ENCODE results near the gene GSTO2. TPM values are rescaled to one million over a fixed set of nuclear protein-coding genes. Genes with fewer than 3 reads are reported as not detected.
A peak's percentile ranks its signal among the peaks of the same experiment; 100 is the strongest.

Gene GSTO2
- total and polyA plus RNA-seq, 12 donors = 0.25 to 1.6 (median 0.94) TPM

DNA sequence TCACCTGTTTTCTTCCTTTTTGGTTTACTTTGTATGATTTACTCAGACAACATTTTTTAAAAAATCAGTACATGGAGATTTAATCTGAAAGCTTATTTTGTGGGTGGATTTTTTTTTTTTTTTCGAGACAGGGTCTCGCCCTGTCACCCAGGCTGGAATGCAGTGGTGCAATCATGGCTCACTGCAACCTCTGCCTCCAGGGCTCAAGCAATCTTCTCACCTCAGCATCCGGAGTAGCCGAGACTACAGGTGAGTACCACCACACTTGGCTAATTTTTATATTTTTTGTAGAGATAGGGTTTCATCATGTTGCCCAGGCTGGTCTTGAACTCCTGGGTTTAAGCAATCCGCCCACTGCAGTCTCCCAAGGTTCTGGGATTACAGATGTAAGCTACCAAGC is 11.7 kb upstream of the GSTO2 start:
- DNase-seq (no peak), ATAC-seq (no peak)
- H3K27me3 ChIP-seq = no peaks in the 10 kb centered on the region
- H3K9me3 ChIP-seq = no peaks in the 10 kb centered on the region
- TF ChIP-seq, protein P1, sequence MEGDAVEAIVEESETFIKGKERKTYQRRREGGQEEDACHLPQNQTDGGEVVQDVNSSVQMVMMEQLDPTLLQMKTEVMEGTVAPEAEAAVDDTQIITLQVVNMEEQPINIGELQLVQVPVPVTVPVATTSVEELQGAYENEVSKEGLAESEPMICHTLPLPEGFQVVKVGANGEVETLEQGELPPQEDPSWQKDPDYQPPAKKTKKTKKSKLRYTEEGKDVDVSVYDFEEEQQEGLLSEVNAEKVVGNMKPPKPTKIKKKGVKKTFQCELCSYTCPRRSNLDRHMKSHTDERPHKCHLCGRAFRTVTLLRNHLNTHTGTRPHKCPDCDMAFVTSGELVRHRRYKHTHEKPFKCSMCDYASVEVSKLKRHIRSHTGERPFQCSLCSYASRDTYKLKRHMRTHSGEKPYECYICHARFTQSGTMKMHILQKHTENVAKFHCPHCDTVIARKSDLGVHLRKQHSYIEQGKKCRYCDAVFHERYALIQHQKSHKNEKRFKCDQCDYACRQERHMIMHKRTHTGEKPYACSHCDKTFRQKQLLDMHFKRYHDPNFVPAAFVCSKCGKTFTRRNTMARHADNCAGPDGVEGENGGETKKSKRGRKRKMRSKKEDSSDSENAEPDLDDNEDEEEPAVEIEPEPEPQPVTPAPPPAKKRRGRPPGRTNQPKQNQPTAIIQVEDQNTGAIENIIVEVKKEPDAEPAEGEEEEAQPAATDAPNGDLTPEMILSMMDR (IDR thresholded peaks at IDR 0.05) = no peak
- intact Hi-C loops (cut with DNase I) = loop anchor here in 2 of 10 donors (10.0 kb wide), 1 partner anchor 132 kb away; the partner anchor contains the start of gene SFR1 (in 2 of the 2)
- peaks cover 0 to 60% (median 33%) of the 10 kb centered on the region in 9 donors for H3K36me3 ChIP-seq
- H3K27ac ChIP-seq = peak overlapping the region in 5 of 10 donors; percentile 2 to 100 (median 99)
- H3K4me1 ChIP-seq = peaks cover 8 to 77% (median 61%) of the 10 kb centered on the region in 9 donors
- peak overlapping the region in 1 of 10 donors; percentile 97 for H3K4me3 ChIP-seq
- 95% methylated on average over 5 of the region's 5 CpGs for WGBS, 2 donors

DNA sequence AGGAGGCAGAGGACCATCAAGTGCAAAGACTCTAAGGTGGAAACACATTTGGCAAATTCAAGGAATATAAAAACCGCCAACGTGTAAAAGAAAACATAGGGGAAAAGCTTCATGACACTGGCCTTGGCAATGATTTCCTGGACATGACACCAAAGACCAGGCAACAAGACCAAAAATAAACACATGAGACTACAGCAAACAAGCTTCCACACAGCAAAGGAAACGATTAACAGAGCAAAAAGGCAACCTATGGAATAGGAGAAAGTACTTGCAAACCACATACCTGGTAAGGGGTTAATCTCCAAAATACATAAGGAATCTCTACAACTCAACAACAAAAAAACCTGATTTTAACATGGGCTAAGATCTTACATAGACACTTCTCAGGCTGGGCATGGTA is 10.8 kb upstream of the GSTO2 start:
- no peak for ATAC-seq
- Histone ChIP-seq H3K27me3 (no peaks in the 10 kb centered on the region), H3K36me3 (peaks cover 0 to 70% (median 39%) of the 10 kb centered on the region in 9 donors), H3K27ac (peak overlapping the region in 4 of 10 donors; percentile 12 to 100 (median 41)), H3K4me3 (no peak overlapping the region), H3K9me3 (no peaks in the 10 kb centered on the region), H3K4me1 (peaks cover 8 to 86% (median 71%) of the 10 kb centered on the region in 9 donors)
- intact Hi-C loops (cut with DNase I) = loop anchor here in 2 of 10 donors (10.0 kb wide), 1 partner anchor 133 kb away; the partner anchor contains the start of gene SFR1 (in 2 of the 2)
- no peak for DNase-seq
- TF ChIP-seq, protein P1 (IDR thresholded peaks at IDR 0.05) = no peak
- WGBS, 2 donors = 53 to 56% methylated on average over 3 of the region's 3 CpGs

DNA sequence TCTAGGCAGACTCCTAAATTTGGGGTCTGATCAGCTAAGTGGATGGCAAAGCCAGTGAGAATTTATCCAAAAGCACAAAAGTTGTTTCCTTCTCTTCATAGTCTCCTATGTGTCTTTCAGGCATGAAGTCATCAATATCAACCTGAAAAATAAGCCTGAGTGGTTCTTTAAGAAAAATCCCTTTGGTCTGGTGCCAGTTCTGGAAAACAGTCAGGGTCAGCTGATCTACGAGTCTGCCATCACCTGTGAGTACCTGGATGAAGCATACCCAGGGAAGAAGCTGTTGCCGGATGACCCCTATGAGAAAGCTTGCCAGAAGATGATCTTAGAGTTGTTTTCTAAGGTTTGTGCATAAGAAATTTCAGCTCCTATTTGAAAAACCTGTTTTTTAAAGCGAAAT is 9.5 kb upstream of the GSTO2 start:
- intact Hi-C loops (cut with DNase I) = loop anchor here in 2 of 10 donors (10.0 kb wide), 1 partner anchor 135 kb away; the partner anchor contains the start of gene SFR1 (in 2 of the 2)
- Histone ChIP-seq H3K4me3 (no peak overlapping the region), H3K9me3 (no peaks in the 10 kb centered on the region), H3K27ac (peak overlapping the region in 9 of 10 donors; percentile 6 to 100 (median 68)), H3K36me3 (peaks cover 0 to 82% (median 43%) of the 10 kb centered on the region in 9 donors), H3K4me1 (peaks cover 8 to 84% (median 74%) of the 10 kb centered on the region in 9 donors), H3K27me3 (no peaks in the 10 kb centered on the region)
- no peak for DNase-seq
- 83 to 87% methylated on average over 3 of the region's 3 CpGs for WGBS, 2 donors
- ATAC-seq = no peak
- TF ChIP-seq, protein P1 (IDR thresholded peaks at IDR 0.05) = no peak

DNA sequence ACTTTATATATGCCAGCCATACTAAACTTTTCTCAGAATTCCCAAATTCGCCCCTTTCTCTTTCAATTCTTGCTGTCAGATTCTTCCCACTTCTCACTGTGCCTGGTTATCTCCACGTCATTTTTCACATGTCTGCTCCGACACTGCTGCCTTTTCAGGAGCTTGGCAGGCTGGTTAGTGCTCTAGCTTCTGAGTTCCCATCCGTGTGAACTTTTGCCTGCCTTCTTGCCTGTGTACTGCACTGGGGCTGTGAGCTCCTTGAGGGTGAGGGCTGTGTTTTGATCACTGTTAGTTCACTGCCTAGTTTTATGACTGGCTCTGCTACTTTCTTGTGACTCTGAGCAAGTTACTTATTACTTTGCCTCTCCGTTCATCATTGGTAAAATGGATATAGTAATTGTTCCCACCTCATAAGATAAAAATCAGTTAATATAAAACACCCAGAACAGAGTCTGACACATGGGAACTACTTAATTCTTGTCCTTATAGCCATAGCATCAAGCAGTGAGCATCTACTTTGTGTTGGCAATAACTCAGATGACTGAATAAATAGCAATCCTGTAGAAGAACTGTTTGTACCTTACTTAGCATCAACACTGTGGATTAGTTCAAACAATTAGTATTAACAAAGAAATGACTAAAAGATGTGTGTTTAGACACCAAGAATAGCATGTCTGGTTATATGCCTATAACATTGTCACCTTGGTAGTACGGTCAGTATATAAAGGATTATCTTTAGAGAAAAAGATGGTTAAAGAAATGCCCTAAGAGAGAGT is 8.8 kb upstream of the GSTO2 start:
- intact Hi-C loops (cut with DNase I) = loop anchor here in 2 of 10 donors (10.0 kb wide), 1 partner anchor 135 kb away; the partner anchor contains the start of gene SFR1 (in 2 of the 2)

More for the DNA sequence above, 8.8 kb upstream of the GSTO2 start:
- 56 to 59% methylated on average over 6 of the region's 6 CpGs for WGBS, 2 donors
- Histone ChIP-seq H3K27ac (peak overlapping the region in 9 of 10 donors; percentile 6 to 100 (median 68)), H3K4me3 (no peak overlapping the region), H3K27me3 (no peaks in the 10 kb centered on the region), H3K4me1 (peaks cover 8 to 88% (median 74%) of the 10 kb centered on the region in 9 donors), H3K36me3 (peaks cover 0 to 89% (median 47%) of the 10 kb centered on the region in 9 donors), H3K9me3 (no peaks in the 10 kb centered on the region)
- peak in 1 of 2 donors; percentile 38 for DNase-seq
- peak in 6 of 8 donors; percentile 32 to 69 (median 53) for ATAC-seq
- TF ChIP-seq, protein P1 (IDR thresholded peaks at IDR 0.05) = no peak
